Ectodermal cell (in vitro differentiated cells): Measurements from ENCODE around the gene ASPG.

Source experiments
- H3K27ac ChIP-seq: 2 replicates; pipeline ENCODE4 v1.7.0; 2013; ENCODE audit warnings: mild to moderate bottlenecking, low read depth, low read length; ENCODE audit not compliant: insufficient read depth, poor library complexity, severe bottlenecking
- H3K27me3 ChIP-seq: 2 replicates; pipeline ENCODE4 v1.7.0; 2013; ENCODE audit warnings: mild to moderate bottlenecking, low read length; ENCODE audit not compliant: insufficient read depth, control insufficient read depth, poor library complexity, severe bottlenecking
- H3K36me3 ChIP-seq: one replicate; pipeline ENCODE4 v1.7.0; 2013; ENCODE audit warnings: low read length; ENCODE audit not compliant: control insufficient read depth, insufficient read depth
- H3K4me1 ChIP-seq: one replicate; pipeline ENCODE4 v1.7.0; 2013; ENCODE audit warnings: low read length; ENCODE audit not compliant: control insufficient read depth, insufficient read depth
- H3K4me3 ChIP-seq: 2 replicates; pipeline ENCODE4 v1.7.0; 2013; ENCODE audit warnings: low read depth, low read length, control low read depth; ENCODE audit not compliant: insufficient read depth
- H3K9me3 ChIP-seq: 2 replicates; pipeline ENCODE4 v1.7.0; 2013; ENCODE audit warnings: mild to moderate bottlenecking, low read length, moderate library complexity; ENCODE audit not compliant: control insufficient read depth
- whole genome bisulfite sequencing, 2 experiments: methylation state at CpG; one replicate each; pipeline ENCODE4 v1.1.7; 2013; ENCODE audit warnings: missing lambda C conversion rate in 2 of 2; 5-methylcytosine and 5-hydroxymethylcytosine counted together

ASPG gene

DNA sequence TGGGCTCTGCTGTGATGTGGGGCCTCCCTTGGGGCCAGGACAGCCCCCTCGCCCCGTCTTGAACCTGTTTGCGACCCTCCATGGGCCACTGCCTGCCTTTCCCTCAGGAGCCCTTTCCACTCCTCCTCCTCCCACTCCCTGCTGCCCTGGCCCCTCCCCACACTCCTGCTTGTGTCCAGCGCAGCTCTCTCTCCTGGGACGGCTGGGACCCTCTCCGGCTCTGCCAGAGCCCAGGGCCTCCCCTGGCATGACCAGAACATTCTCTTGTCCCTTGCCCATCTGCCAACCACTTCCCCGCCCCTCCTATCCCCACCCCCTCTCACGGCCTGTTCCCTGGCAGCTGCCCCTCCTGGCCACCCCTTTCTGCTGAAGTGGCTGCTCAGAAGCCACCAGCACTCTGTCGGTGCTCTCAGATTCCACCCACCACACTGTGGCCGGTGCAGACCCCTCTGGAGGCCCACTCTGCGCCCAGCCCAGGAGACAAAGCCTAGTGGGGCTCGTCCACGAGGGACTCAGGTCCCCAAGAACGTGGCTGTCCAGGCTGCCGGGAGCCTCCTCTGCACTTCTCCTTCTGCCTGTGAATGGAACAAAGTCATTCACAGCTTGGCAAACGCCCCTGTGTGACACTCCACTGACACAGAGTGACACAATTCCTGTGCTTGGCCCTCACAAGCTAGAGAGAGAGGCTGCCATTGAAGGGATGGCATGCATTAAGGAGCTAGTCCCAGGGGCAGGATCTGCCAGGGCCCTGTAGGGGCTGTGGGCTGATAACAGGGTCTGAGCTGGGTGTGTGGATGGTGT, 1.4 kb downstream of the ASPG start:
- peaks cover 8% of the 10 kb centered on the region for H3K4me1 ChIP-seq
- H3K9me3 ChIP-seq, result no peaks in the 10 kb centered on the region
- 80 to 84% methylated on average over 16 of the region's 16 CpGs for WGBS, 2 experiments
- no peaks in the 10 kb centered on the region for H3K36me3 ChIP-seq
- H3K27ac ChIP-seq, result no peak overlapping the region
- no peak overlapping the region for H3K4me3 ChIP-seq
- peaks cover 6% of the 10 kb centered on the region for H3K27me3 ChIP-seq

DNA sequence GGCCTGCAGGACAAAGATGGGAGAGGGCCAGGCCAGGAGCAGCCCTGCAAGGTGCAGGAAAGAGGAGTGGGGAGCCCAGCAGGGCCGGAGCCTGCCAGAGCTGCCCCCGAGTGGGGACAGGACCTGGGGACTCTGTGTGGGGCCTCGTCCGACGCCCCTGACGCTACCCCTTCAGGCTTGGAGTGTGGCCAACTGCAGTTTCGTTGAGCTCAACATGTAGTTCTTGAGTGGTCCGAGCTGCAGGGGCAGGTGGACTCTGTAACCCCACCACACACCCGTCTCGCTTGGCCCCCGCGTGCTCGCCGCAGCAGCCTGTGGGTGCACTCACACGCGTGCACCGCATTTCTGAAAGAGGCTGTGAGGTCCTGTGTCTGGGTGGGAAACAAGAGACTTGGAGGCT, 2.0 kb downstream of the ASPG start:
- peaks cover 6% of the 10 kb centered on the region for H3K27me3 ChIP-seq
- H3K4me1 ChIP-seq, result peaks cover 8% of the 10 kb centered on the region
- 90 to 91% methylated on average over 17 of the region's 17 CpGs for WGBS, 2 experiments
- no peak overlapping the region for H3K4me3 ChIP-seq
- H3K36me3 ChIP-seq, result no peaks in the 10 kb centered on the region
- H3K27ac ChIP-seq, result no peak overlapping the region
- no peaks in the 10 kb centered on the region for H3K9me3 ChIP-seq

- Histone ChIP-seq H3K36me3 (no peaks in the 10 kb centered on the region), H3K9me3 (no peaks in the 10 kb centered on the region), H3K4me1 (peaks cover 8% of the 10 kb centered on the region), H3K27me3 (peaks cover 6% of the 10 kb centered on the region), H3K4me3 (no peak overlapping the region), H3K27ac (no peak overlapping the region)
- 90 to 91% methylated on average over 23 of the region's 23 CpGs for WGBS, 2 experiments
These were observed 2.7 kb downstream of the ASPG start for GRCh38 chr14:104087981-104088850.

DNA sequence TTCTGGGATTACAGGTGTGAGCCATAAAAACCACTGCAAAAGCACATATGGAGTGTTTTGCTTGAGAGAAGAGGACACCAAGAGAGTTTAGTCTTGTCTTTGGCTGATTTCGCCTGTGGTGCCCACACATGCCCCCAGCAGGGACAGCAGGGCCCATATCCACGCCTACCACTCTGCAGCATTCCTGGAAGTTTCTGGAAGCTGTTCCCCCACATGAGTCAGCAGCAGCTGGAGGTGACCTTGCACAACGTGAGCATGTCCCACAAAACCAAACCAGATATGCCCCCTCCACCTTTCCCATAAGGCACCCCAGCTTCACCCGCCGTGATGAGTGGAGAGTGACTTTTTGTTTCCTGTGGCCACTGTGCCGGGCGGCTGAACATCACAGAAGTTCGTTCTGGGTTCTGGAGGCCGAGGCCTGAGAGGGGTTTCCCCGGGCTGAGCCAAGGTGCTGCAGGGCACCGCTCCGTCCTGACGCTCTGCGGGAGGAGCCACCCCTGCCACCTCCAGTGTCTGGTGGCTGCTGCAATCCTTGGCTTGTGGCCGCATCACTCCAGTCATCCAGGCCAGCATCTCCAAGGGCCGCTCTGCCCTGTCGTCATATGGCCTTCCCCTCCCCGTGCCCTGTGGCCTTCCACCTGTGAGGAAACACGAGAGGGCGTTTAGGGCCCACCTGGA, 4.7 kb downstream of the ASPG start:
- 94% methylated on average over 20 of the region's 20 CpGs for WGBS, 2 experiments
- Histone ChIP-seq H3K4me3 (no peak overlapping the region), H3K36me3 (no peaks in the 10 kb centered on the region), H3K27me3 (peaks cover 6% of the 10 kb centered on the region), H3K9me3 (no peaks in the 10 kb centered on the region), H3K27ac (no peak overlapping the region), H3K4me1 (peaks cover 14% of the 10 kb centered on the region)

- 82 to 83% methylated on average over 26 of the region's 26 CpGs for WGBS, 2 experiments
These were observed 5.8 kb downstream of the ASPG start for GRCh38 chr14:104091061-104091926.

GRCh38 chr14:104091927-104092771, 6.6 kb downstream of the ASPG start:
- Histone ChIP-seq H3K27ac (no peak overlapping the region), H3K4me1 (peaks cover 14% of the 10 kb centered on the region), H3K36me3 (no peaks in the 10 kb centered on the region), H3K4me3 (no peak overlapping the region), H3K27me3 (no peaks in the 10 kb centered on the region), H3K9me3 (no peaks in the 10 kb centered on the region)
- WGBS, 2 experiments, result 93% methylated on average over 23 of the region's 23 CpGs

More at GRCh38 chr14:104091061-104091926, 5.8 kb downstream of the ASPG start:
- Histone ChIP-seq H3K4me1 (peaks cover 14% of the 10 kb centered on the region), H3K4me3 (no peak overlapping the region), H3K36me3 (no peaks in the 10 kb centered on the region), H3K27ac (no peak overlapping the region), H3K27me3 (no peaks in the 10 kb centered on the region), H3K9me3 (no peaks in the 10 kb centered on the region)

- no peak overlapping the region for H3K4me3 ChIP-seq
- no peaks in the 10 kb centered on the region for H3K27me3 ChIP-seq
- H3K36me3 ChIP-seq, result no peaks in the 10 kb centered on the region
- H3K9me3 ChIP-seq, result no peaks in the 10 kb centered on the region
- H3K4me1 ChIP-seq, result peaks cover 14% of the 10 kb centered on the region
- WGBS, 2 experiments, result 87 to 88% methylated on average over 11 of the region's 11 CpGs
- H3K27ac ChIP-seq, result no peak overlapping the region
These were observed 7.4 kb downstream of the ASPG start for GRCh38 chr14:104092931-104093365.

DNA sequence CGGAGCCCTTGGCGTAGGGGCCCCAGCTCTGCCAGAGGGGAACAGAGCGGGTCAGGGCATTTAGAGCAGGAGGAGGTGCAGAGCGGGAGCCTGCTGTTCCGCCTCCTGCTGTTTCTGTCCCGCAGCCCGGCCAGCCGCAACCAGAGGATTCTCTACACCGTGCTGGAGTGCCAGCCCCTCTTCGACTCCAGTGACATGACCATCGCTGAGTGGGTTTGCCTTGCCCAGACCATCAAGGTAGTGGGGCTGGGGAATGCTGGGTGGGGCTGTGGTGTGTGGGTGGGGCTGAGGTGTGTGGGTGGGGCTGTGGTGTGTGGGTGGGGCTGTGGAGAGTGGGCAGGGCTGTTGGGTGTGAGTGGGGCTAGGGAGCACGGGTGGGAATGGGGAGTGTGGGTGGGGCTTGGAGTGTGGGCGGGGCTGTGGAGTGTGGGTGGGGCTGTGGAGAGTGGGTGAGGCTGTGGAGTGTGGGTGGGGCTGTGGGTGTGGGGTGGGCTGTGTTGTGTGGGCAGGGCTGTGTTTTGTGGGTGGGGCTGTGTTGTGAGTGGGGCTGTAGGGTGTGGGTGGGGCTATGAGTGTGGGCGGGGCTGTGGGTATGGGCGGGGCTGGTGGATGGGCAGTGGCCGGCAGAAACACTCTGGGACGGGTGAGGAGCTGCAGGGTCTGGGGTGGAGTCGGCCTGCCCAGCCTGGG, 8.0 kb downstream of the ASPG start:
- peaks cover 14% of the 10 kb centered on the region for H3K4me1 ChIP-seq
- no peaks in the 10 kb centered on the region for H3K27me3 ChIP-seq
- H3K27ac ChIP-seq, result no peak overlapping the region
- no peaks in the 10 kb centered on the region for H3K36me3 ChIP-seq
- no peak overlapping the region for H3K4me3 ChIP-seq
- no peaks in the 10 kb centered on the region for H3K9me3 ChIP-seq
- WGBS, 2 experiments, result 74 to 77% methylated on average over 18 of the region's 18 CpGs
